ENCODE measurements around the gene NEK9. TPM values are rescaled to one million over a fixed set of nuclear protein-coding genes. Genes with fewer than 3 reads are reported as not detected.

NEK9 gene
- total and polyA plus RNA-seq, 10 of the 15 experiments (the other 5 are each of a cell fraction or from before 2014, with no cell fraction given), result 6.0 to 78.8 (median 44.7) TPM

GRCh38 chr14:75053396-75054291 lies 73.2 kb downstream of the NEK9 start:
- ChIA-PET RAD21 (ENCODE audit: unreplicated experiment) (no interaction called here), CTCF (no interaction called here)
- WGBS (ENCODE audit: insufficient coverage, insufficient replicate concordance, low lambda C conversion rate, missing lambda C conversion rate), result 66% methylated on average over 5 of the region's 5 CpGs

More at GRCh38 chr14:75053396-75054291, 73.2 kb downstream of the NEK9 start:
- no peak overlapping the region for H2AFZ ChIP-seq (ENCODE audit: control insufficient read depth, low read depth, low read length)
- FAIRE-seq (no peak), ATAC-seq (no peak), DNase-seq (ENCODE audit: low read depth, low spot score) (no peak)
- H3K79me2 ChIP-seq (ENCODE audit: control insufficient read depth, insufficient read depth, low read length), result peaks cover 15% of the 10 kb centered on the region
- no peak overlapping the region for H3K4me3 ChIP-seq
- no peaks in the 10 kb centered on the region for H3K4me1 ChIP-seq (ENCODE audit: control insufficient read depth, insufficient read depth, low read length)
- no peaks in the 10 kb centered on the region for H4K20me1 ChIP-seq (ENCODE audit: control insufficient read depth, insufficient read depth)
- no peak overlapping the region for H3K27ac ChIP-seq (ENCODE audit: control insufficient read depth, insufficient read depth)
- no peaks in the 10 kb centered on the region; the same call in 2 of the 3 replicates for H3K9me3 ChIP-seq (replicated peaks; ENCODE audit: control insufficient read depth, insufficient read depth, low read length)
- no TSS peak for BruUV-seq (replicated peaks)
- H3K27me3 ChIP-seq (replicated peaks in 1 of 2; ENCODE audit: control insufficient read depth in 2 of 2, insufficient read depth in 2 of 2, low read length in 1 of 2), result no peaks in the 10 kb centered on the region
- H3K9ac ChIP-seq (ENCODE audit: control insufficient read depth, insufficient read depth, low read length), result no peak overlapping the region
- intact Hi-C loops (cut with micrococcal nuclease; ENCODE audit: unreplicated experiment), result no loop called here
- in situ Hi-C loops (cut with MboI), result no loop called here
- SMC1A ChIA-PET (ENCODE audit: uncharacterized antibody, unreplicated experiment), result interaction anchor here (1.1 kb wide), 1 partner anchor 8 kb away, joined by 3 read pairs; no protein-coding TSS in a partner anchor
- H3K36me3 ChIP-seq (ENCODE audit: control insufficient read depth in 2 of 2, insufficient read depth in 2 of 2, low read length in 1 of 2), result no peaks in the 10 kb centered on the region
- H3K4me2 ChIP-seq (ENCODE audit: control insufficient read depth, insufficient read depth), result no peak overlapping the region
- POLR2A ChIA-PET, result interaction anchor here (0.6 to 1.6 kb wide), 3 partner anchors 9 to 51 kb away, joined by 3 to 5 read pairs (median 3); partner anchors contain the start of gene EIF2B2
- TF ChIP-seq YY1 (IDR thresholded peaks at IDR 0.05; ENCODE audit: low read depth, low read length) (no peak), SPI1 (IDR thresholded peaks at IDR 0.05; ENCODE audit: borderline replicate concordance, insufficient read depth, low read depth, low read length) (no peak), JUNB (IDR thresholded peaks at IDR 0.05) (no peak), TCF12 (IDR thresholded peaks at IDR 0.05; ENCODE audit: low read depth, low read length) (no peak), MYB (IDR thresholded peaks at IDR 0.05; ENCODE audit: borderline replicate concordance, low read depth, low read length) (no peak)
- TF ChIP-seq, protein P1, sequence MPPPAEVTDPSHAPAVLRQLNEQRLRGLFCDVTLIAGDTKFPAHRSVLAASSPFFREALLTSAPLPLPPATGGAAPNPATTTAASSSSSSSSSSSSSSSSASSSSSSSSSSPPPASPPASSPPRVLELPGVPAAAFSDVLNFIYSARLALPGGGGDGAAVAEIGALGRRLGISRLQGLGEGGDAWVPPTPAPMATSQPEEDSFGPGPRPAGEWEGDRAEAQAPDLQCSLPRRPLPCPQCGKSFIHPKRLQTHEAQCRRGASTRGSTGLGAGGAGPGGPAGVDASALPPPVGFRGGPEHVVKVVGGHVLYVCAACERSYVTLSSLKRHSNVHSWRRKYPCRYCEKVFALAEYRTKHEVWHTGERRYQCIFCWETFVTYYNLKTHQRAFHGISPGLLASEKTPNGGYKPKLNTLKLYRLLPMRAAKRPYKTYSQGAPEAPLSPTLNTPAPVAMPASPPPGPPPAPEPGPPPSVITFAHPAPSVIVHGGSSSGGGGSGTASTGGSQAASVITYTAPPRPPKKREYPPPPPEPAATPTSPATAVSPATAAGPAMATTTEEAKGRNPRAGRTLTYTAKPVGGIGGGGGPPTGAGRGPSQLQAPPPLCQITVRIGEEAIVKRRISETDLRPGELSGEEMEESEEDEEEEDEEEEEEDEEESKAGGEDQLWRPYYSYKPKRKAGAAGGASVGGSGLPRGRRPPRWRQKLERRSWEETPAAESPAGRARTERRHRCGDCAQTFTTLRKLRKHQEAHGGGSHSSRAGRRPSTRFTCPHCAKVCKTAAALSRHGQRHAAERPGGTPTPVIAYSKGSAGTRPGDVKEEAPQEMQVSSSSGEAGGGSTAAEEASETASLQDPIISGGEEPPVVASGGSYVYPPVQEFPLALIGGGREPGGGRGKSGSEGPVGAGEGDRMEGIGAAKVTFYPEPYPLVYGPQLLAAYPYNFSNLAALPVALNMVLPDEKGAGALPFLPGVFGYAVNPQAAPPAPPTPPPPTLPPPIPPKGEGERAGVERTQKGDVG (CRISPR knock-in tag; IDR thresholded peaks at IDR 0.05), result no peak
